Spleen (tissue), 7 donors: ENCODE results near the gene PEAK1.

Source experiments
- CTCF ChIP-seq, 11 experiments: fragments of 200-600 bp in 7 of 11; fragments of 450-650 bp in 4 of 11; sonication (generic) in 4 of 11; IDR thresholded peaks in 8 of 11; conservative IDR thresholded peaks in 3 of 11; 1 replicate in 7 of 11; 2 replicates in 4 of 11; pipeline versions ENCODE4 v1.4.0 to v1.8.0; 2016 to 2021; ENCODE audit warnings: antibody characterized with exemption in 11 of 11, inconsistent platforms in 4 of 11, mild to moderate bottlenecking in 1 of 11
- POLR2A ChIP-seq, 3 donors: fragments of 450-650 bp; IDR thresholded peaks; one replicate each; pipeline ENCODE4 v1.5.1; 2017; ENCODE audit warnings: antibody characterized with exemption in 3 of 3, mild to moderate bottlenecking in 1 of 3
- POLR2AphosphoS5 ChIP-seq, 3 donors: sonication (generic); formaldehyde crosslinking; IDR thresholded peaks; one replicate each; pipeline ENCODE4 v1.5.1; 2017; ENCODE audit warnings: antibody characterized with exemption in 3 of 3
- donor health status: DM: no; HTN: no; CAD: no; lungs with moderate emphysema.
- donor health status: DM: no; HTN: no; CAD: no.
- donor health status: DM: no; HTN: no; CAD: no.

DNA sequence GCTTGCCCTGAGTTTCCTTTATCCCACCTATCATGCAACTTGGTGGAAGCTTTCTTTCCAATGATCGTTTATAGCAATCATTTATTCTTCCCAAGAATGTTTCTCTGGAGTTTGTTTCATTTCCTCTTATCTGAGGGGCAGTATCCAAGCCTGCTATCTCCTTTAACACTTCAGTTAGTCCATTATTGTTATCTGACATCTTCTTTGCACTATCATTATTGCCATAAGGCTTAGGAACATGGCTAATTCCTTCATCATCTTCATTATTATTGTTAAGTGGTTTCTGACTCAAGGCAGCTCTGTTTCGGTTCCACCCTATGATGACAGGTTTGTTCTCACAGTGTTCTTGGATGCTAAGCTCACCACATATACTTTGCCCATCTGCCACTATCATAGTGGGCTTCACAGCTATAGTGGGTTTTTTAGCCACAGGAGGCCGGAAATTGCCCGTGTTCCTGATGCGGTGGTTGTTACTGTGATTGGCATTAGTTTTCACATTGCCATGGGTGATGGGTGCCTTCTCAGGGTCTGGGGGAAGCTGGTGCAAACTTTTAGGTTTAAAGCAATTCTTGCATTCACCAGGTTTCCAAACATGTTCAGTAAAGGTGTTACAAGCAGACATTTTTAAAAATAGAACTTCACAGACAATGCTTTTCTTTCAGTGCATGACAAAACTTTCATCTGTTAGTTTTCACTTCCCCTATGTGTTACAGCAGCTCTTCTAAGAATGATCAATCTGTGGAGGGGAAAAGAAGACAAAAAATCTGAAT lies 238.4 kb downstream of the PEAK1 start:
- TF ChIP-seq POLR2A (IDR thresholded peaks at IDR 0.05) (no peak), CTCF (IDR thresholded peaks at IDR 0.05 in 8 of 11, conservative IDR thresholded peaks at IDR 0.05 in 3 of 11) (no peak), POLR2AphosphoS5 (IDR thresholded peaks at IDR 0.05) (peak in 1 of 3 donors; percentile 45)
